Gastroesophageal sphincter (tissue), 3 donors: ENCODE measurements around the gene MPRIP.

Source experiments
- CTCF ChIP-seq, 4 experiments: fragments of 200-600 bp in 2 of 4; fragments of 450-650 bp in 2 of 4; sonication (generic) in 1 of 4; IDR thresholded peaks; one replicate each; pipeline ENCODE4 v1.5.1; 2017 to 2019; ENCODE audit warnings: antibody characterized with exemption in 4 of 4, mild to moderate bottlenecking in 2 of 4, moderate library complexity in 2 of 4
- POLR2A ChIP-seq, 2 donors: fragments of 450-650 bp; IDR thresholded peaks; one replicate each; pipeline ENCODE4 v1.6.1; 2017; ENCODE audit warnings: antibody characterized with exemption in 2 of 2, mild to moderate bottlenecking in 2 of 2, moderate library complexity in 1 of 2
- POLR2AphosphoS5 ChIP-seq: sonication (generic); formaldehyde crosslinking; IDR thresholded peaks from one replicate; pipeline ENCODE4 v1.6.1; 2017; ENCODE audit warnings: antibody characterized with exemption

- TF ChIP-seq CTCF (IDR thresholded peaks at IDR 0.05) (no peak), POLR2AphosphoS5 (peak; percentile 27), POLR2A (IDR thresholded peaks at IDR 0.05) (no peak)
Observed at GRCh38 chr17:17036524-17036998, 5.7 kb upstream of the MPRIP start.
